HG03520 (cell line): ENCODE results near the gene TAS2R20.
"Not testable (repeated sequence)": the region's sequence is repeated elsewhere in the genome, so short reads cannot be mapped to it uniquely, and the experiment has no call there.

Experiments
- ATAC-seq: cut with Tn5 transposase; IDR thresholded peaks from one replicate; pipeline ENCODE4 v1.9.1; 2021; ENCODE audit warnings: mild to moderate bottlenecking, moderate library complexity; ENCODE audit not compliant: unreplicated experiment

Gene TAS2R20

DNA sequence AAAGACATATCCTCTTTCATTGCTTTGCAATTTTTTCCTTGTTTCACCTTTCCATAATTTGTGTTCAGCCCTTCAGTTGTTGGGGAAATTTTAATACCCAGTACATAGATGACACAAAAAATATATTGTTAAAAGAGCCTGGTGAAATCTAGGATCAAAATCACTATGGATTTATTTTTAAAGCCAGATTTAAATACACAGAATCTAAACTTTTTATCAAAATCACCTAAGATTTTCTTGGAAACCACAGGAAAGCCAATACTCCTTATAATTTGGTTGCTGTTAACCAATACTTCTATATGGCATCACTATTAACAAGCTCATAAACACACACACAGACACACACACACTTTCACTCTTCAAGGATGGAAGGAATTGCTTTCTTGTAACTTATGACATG, at the start of gene TAS2R20:
Gene TAS2R20, minus strand, starts transcription at position 101 of the 400 bp plus-strand sequence. CDS start 429 bp downstream, outside the sequence.
- ATAC-seq, result no peak

DNA sequence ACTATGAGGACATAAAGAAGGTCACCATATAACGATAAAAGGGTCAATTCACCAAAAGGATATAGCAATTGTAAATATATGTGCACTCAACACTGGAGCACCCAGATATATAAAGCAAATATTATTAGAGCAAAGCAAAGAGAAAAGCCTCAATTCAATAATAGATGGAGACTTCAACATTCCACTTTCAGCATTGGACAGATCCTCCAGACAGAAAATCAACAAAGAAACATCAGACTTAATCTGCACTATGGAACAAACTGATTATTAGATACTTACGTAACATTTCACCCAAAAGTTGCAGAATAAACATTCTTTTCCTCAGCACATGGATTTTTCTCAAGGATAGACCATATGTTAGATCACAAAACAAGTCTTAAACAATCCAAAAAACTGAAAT, 43.3 kb upstream of the TAS2R20 start:
- not testable (repeated sequence) for ATAC-seq

GRCh38 chr12:11040162-11040561, 42.1 kb upstream of the TAS2R20 start:
- ATAC-seq, result no peak

DNA sequence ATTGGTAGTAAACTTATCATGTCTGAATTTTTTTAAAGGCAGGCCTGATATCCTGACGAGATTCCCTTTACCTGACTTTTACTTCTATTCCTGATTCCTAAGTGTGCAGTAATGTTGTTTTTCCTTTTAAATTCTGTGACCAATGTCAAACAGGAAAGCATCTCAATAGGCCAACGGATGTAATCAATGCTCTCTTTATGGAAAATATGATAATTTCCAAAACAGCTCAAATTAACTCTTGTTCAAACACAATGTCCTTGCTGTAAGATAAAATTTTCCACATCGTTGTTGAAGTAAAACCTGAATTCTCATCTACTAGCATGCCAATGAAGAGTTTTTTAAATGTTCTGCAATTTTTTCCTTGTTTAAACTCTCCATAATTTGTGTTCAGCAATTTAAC, 41.1 kb upstream of the TAS2R20 start:
- ATAC-seq, result no peak

DNA sequence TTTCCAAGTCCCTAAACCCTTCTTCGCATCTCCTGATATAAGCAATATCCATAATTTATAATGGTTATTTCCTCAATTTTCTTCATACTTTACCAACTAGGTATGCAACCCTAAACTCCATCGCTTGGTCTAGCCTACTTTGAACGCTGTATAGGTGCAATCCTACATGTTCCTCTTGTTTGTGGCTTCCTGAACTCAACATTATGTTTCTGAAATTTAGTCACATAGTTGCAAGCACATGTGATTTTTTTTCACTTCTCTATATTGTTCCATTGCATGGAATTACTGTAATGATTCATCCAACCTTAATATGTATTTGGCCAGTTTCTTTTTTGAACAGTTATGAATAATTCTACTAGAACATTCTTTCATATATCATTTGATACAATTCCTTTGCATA, 35.9 kb upstream of the TAS2R20 start:
- ATAC-seq, result peak; percentile 46

DNA sequence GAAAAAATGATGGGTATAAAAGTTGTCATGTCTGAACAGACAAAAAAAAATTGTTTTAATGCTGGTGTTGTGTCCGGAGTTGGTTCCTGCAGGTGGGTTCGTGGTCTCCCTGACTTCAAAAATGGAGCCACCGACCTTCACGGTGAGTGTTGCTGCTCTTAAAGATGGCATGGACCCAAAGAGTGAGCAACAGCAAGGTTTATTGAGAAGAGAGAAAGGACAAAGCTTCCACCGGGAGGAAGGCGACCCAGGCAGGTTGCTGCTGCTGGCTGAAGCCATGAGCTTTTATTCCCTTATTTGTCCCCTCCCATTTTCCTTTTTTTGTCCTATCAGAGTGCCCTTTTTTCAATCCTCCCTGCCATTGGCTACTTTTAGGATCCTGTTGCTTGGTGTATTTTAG, 33.2 kb upstream of the TAS2R20 start, which contains the start of gene TAS2R31:
Gene TAS2R31, minus strand, starts transcription at position 101 of the 400 bp plus-strand sequence. Its CDS starts 72 bp downstream, at position 29.
- no peak for ATAC-seq

- no peak for ATAC-seq
Measured at GRCh38 chr12:11026118-11026517, 28.0 kb upstream of the TAS2R20 start.

GRCh38 chr12:11023387-11023786, 25.3 kb upstream of the TAS2R20 start:
- no peak for ATAC-seq

- ATAC-seq, result no peak
Measured at GRCh38 chr12:11022520-11022919, 24.4 kb upstream of the TAS2R20 start, which contains the start of gene TAS2R19. Gene TAS2R19, minus strand, starts transcription at chr12:11022620. Its CDS starts 49 bp downstream, at chr12:11022571.

GRCh38 chr12:11016937-11017336, 18.8 kb upstream of the TAS2R20 start:
- no peak for ATAC-seq

GRCh38 chr12:11015775-11016430, 17.8 kb upstream of the TAS2R20 start:
- no peak for ATAC-seq

GRCh38 chr12:11014234-11014633, 16.1 kb upstream of the TAS2R20 start:
- no peak for ATAC-seq

DNA sequence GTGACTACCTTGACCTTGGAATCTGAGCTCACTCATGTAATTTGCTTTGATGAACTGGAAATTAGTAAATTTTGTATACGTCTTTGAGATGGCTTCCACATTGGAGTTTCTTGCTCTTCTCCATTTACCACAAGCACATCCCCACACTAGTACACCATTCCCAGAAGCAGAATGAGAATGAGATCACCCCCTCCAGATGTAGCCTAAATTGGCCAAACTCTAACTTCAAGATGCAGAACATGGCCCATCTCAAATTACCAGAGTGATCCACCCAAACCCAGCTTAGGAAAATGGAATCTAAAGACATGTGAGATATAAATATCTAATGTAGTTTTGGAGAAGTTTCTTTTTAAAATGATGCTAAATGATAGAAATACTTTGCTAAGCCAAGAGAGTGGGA, 9.5 kb upstream of the TAS2R20 start:
- ATAC-seq, result no peak

GRCh38 chr12:10994307-10994706, 3.8 kb downstream of the TAS2R20 start:
- no peak for ATAC-seq

DNA sequence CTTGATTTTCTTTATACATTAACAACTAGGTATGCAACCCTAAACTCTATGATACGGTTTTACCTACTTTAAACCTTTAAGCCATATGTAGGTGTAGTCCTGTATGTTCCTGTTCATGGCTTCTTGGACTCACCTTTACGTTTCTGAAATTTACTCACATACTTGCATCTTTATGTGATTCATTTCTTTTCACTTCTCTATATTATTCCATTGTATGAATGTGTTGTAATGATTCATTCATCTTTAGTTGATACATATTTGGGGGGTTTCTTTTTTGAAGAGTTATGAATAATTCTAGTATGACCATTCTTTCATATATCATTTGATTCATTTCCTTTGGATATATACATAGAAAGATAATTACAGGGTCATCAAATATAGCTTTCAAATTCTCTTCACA, 9.0 kb downstream of the TAS2R20 start:
- no peak for ATAC-seq

GRCh38 chr12:10986812-10987211, 11.3 kb downstream of the TAS2R20 start, which contains the start of gene TAS2R50:
Gene TAS2R50, minus strand, starts transcription at chr12:10986912. Its CDS starts 52 bp downstream, at chr12:10986860.
- ATAC-seq, result no peak

GRCh38 chr12:10982244-10982643, 15.9 kb downstream of the TAS2R20 start:
- no peak for ATAC-seq

GRCh38 chr12:10974965-10975364, 23.1 kb downstream of the TAS2R20 start:
- no peak for ATAC-seq

DNA sequence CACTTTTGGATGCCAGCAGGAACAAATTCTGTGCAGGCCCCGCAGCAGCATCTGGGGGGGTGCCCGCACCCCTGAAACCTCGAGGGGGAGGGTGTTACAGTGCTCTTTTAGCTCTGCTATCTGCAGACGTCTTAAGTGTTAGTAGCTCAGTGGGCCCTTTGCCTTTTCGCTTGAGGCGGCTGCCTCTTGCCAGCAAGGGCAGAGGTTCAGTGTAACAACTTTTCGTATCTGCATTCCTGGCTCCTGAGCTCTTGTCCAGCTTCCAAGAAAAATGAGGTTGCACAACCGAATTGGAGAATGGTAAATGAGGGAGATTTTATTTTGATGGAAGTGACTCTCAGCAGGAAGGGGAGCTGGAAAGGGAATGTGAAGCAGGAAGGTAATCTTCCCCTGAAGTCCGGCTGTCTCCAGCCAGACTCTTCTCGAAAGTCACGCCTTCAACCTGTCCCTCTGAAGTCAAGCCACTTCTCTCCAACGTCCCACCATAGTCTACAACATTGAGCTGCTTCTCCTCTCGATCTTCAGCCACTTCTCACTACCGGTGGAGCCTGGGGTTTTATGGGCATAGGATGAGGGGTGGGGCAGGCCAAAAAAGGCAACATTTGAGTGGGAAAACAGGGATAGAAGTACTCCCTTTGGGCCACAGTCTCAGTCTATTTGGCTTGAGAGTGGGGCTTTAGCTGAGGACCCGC, 29.2 kb downstream of the TAS2R20 start:
- no peak for ATAC-seq

- ATAC-seq, result no peak
Measured at GRCh38 chr12:10967409-10967808, 30.7 kb downstream of the TAS2R20 start.

DNA sequence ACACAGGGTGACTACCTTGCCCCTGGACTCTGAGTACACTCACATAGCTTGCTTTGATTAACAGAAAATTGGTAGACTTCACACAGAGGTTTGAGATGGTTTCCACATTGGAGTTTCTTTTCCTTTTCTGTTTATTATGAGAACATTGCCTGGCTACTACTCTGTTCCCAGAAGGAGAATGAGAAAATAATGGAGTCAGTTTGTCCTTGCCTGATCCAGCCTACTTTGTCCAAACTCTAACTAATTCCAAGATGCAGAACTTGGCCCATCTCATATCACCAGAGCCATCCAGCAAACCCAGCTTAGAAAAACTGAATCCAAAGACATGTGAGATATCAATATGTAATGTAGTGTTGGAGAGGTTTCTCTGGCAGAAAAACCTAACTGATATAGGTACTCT, 31.8 kb downstream of the TAS2R20 start:
- ATAC-seq, result no peak

DNA sequence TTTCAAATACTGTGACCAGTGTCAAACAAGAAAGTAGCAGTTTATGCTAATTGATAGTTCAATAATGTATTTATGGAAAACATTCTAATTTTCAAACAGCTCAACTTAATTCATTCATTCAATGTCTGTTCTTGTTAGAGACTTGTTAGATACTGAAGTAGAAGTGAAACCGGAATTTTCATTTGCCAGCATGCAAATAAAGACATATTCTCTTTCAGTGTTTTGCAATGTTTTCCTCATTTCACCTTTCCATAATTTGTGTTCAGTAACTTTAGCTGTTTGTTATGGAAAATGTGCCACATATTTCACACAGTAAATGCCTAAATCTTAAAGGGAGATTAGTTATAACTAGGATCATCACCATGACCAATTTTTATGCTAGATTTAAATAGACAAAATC, 32.6 kb downstream of the TAS2R20 start:
- no peak for ATAC-seq
